ENCODE data around the gene PLK2.

DNA sequence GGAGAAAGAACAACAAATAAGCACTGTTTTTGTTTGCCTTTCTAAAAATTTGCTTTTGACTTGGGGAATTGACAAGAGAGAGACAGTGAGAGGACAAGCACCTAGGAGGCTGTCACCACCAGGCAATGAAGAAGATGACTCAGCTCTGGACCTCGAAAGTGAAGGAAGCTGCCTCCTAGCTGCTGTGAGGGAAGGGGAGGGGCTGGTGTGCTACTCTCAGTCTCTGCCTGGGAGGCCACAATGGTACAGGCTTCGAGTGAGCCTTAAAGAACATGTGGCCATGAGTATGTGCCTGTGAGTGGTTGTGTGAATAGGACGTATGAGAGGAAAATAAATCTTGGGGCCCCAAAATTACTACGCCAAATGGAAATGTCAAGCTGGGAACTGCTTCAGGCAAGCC lies 7.1 kb upstream of the PLK2 start:
- TF ChIP-seq, protein P1, sequence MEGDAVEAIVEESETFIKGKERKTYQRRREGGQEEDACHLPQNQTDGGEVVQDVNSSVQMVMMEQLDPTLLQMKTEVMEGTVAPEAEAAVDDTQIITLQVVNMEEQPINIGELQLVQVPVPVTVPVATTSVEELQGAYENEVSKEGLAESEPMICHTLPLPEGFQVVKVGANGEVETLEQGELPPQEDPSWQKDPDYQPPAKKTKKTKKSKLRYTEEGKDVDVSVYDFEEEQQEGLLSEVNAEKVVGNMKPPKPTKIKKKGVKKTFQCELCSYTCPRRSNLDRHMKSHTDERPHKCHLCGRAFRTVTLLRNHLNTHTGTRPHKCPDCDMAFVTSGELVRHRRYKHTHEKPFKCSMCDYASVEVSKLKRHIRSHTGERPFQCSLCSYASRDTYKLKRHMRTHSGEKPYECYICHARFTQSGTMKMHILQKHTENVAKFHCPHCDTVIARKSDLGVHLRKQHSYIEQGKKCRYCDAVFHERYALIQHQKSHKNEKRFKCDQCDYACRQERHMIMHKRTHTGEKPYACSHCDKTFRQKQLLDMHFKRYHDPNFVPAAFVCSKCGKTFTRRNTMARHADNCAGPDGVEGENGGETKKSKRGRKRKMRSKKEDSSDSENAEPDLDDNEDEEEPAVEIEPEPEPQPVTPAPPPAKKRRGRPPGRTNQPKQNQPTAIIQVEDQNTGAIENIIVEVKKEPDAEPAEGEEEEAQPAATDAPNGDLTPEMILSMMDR (IDR thresholded peaks at IDR 0.05), result no peak
- no peak for TF ChIP-seq EP300 (IDR thresholded peaks at IDR 0.05)
